Measurements from ENCODE around the gene RPL5. TPM values are rescaled to one million over a fixed set of nuclear protein-coding genes. Genes with fewer than 3 reads are reported as not detected.
A peak's percentile ranks its signal among the peaks of the same experiment; 100 is the strongest.

The RPL5 gene
- total and polyA plus RNA-seq, 9 of the 15 experiments (the other 6 are each of a cell fraction or from before 2014, with no cell fraction given) = 1,467 to 4,252 (median 2,454) TPM

DNA sequence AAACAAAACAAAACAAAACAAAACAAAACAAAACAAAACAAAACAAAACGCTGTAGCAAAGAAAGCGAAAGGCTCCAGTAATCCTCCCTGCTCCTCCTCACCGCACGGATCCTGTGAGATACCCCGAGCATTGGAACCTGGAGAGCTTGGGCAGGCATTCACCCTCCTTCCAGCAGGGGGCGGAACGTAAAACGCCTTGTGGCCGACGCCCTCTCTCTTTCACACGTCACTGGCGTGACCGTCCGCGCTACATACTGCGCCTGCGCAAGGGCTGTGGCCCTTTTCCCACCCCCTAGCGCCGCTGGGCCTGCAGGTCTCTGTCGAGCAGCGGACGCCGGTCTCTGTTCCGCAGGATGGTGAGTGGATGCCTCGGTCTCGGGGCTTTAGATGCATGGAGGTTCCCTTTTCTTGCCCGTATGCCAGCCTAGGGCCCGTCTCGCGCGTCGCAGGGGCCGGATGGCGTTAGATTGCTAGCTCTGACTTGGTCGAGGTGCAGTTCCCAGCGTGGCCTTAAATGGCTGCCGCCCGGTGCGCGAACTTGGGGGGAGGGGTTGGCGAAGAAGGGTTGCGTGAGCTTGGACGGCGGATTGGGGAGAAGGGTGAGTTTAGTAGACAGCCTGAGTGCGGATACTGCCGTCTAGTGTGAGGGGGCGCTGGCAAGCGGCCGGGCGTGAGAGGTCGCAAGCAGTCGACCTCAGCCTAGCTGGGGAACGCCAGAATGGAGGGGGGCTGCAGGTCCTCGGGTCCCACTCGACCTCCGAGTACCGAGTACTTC, at the start of gene RPL5 (continued):
- peak; percentile 98 for TF ChIP-seq TBP (optimal IDR thresholded peaks at IDR 0.05; ENCODE audit: low read depth, low read length)
- TF ChIP-seq LEF1 (IDR thresholded peaks at IDR 0.05) = peak; percentile 73
- TF ChIP-seq ZNF197 (CRISPR knock-in tag; IDR thresholded peaks at IDR 0.05; ENCODE audit: low read depth) = no peak
- TF ChIP-seq, protein P1, sequence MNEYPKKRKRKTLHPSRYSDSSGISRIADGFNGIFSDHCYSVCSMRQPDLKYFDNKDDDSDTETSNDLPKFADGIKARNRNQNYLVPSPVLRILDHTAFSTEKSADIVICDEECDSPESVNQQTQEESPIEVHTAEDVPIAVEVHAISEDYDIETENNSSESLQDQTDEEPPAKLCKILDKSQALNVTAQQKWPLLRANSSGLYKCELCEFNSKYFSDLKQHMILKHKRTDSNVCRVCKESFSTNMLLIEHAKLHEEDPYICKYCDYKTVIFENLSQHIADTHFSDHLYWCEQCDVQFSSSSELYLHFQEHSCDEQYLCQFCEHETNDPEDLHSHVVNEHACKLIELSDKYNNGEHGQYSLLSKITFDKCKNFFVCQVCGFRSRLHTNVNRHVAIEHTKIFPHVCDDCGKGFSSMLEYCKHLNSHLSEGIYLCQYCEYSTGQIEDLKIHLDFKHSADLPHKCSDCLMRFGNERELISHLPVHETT (CRISPR knock-in tag; conservative IDR thresholded peaks at IDR 0.05 in 1 of 2, IDR thresholded peaks at IDR 0.05 in 1 of 2) = 0 out of 4 replicates have a peak, but pooled peaks of 1 of the 2 experiments have one; percentile 47
- TF ChIP-seq, protein P2, sequence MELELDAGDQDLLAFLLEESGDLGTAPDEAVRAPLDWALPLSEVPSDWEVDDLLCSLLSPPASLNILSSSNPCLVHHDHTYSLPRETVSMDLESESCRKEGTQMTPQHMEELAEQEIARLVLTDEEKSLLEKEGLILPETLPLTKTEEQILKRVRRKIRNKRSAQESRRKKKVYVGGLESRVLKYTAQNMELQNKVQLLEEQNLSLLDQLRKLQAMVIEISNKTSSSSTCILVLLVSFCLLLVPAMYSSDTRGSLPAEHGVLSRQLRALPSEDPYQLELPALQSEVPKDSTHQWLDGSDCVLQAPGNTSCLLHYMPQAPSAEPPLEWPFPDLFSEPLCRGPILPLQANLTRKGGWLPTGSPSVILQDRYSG (tag; conservative IDR thresholded peaks at IDR 0.05; ENCODE audit: low read depth) = no peak
- TF ChIP-seq MEF2D (tag; conservative IDR thresholded peaks at IDR 0.05; ENCODE audit: low read depth) = no peak
- no peak for TF ChIP-seq IRF2 (CRISPR knock-in tag; IDR thresholded peaks at IDR 0.05)
- peak; percentile 94 for TF ChIP-seq SRSF1 (IDR thresholded peaks at IDR 0.05; ENCODE audit: low read depth, low read length)
- no peak for TF ChIP-seq ZNF561 (CRISPR knock-in tag; conservative IDR thresholded peaks at IDR 0.05)
- no peak for TF ChIP-seq CHD4 (IDR thresholded peaks at IDR 0.05; ENCODE audit: insufficient read depth, insufficient replicate concordance, low read depth, low read length, poor library complexity, severe bottlenecking)
- peak; percentile 83 for TF ChIP-seq KLF6 (CRISPR knock-in tag; IDR thresholded peaks at IDR 0.05; ENCODE audit: borderline replicate concordance)
- TF ChIP-seq, protein P3, sequence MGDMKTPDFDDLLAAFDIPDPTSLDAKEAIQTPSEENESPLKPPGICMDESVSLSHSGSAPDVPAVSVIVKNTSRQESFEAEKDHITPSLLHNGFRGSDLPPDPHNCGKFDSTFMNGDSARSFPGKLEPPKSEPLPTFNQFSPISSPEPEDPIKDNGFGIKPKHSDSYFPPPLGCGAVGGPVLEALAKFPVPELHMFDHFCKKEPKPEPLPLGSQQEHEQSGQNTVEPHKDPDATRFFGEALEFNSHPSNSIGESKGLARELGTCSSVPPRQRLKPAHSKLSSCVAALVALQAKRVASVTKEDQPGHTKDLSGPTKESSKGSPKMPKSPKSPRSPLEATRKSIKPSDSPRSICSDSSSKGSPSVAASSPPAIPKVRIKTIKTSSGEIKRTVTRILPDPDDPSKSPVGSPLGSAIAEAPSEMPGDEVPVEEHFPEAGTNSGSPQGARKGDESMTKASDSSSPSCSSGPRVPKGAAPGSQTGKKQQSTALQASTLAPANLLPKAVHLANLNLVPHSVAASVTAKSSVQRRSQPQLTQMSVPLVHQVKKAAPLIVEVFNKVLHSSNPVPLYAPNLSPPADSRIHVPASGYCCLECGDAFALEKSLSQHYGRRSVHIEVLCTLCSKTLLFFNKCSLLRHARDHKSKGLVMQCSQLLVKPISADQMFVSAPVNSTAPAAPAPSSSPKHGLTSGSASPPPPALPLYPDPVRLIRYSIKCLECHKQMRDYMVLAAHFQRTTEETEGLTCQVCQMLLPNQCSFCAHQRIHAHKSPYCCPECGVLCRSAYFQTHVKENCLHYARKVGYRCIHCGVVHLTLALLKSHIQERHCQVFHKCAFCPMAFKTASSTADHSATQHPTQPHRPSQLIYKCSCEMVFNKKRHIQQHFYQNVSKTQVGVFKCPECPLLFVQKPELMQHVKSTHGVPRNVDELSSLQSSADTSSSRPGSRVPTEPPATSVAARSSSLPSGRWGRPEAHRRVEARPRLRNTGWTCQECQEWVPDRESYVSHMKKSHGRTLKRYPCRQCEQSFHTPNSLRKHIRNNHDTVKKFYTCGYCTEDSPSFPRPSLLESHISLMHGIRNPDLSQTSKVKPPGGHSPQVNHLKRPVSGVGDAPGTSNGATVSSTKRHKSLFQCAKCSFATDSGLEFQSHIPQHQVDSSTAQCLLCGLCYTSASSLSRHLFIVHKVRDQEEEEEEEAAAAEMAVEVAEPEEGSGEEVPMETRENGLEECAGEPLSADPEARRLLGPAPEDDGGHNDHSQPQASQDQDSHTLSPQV (IDR thresholded peaks at IDR 0.05) = no peak
- TF ChIP-seq, protein P4, sequence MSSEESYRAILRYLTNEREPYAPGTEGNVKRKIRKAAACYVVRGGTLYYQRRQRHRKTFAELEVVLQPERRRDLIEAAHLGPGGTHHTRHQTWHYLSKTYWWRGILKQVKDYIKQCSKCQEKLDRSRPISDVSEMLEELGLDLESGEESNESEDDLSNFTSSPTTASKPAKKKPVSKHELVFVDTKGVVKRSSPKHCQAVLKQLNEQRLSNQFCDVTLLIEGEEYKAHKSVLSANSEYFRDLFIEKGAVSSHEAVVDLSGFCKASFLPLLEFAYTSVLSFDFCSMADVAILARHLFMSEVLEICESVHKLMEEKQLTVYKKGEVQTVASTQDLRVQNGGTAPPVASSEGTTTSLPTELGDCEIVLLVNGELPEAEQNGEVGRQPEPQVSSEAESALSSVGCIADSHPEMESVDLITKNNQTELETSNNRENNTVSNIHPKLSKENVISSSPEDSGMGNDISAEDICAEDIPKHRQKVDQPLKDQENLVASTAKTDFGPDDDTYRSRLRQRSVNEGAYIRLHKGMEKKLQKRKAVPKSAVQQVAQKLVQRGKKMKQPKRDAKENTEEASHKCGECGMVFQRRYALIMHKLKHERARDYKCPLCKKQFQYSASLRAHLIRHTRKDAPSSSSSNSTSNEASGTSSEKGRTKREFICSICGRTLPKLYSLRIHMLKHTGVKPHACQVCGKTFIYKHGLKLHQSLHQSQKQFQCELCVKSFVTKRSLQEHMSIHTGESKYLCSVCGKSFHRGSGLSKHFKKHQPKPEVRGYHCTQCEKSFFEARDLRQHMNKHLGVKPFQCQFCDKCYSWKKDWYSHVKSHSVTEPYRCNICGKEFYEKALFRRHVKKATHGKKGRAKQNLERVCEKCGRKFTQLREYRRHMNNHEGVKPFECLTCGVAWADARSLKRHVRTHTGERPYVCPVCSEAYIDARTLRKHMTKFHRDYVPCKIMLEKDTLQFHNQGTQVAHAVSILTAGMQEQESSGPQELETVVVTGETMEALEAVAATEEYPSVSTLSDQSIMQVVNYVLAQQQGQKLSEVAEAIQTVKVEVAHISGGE (CRISPR knock-in tag; IDR thresholded peaks at IDR 0.05) = no peak
- TF ChIP-seq ZC3H4 (CRISPR knock-in tag; IDR thresholded peaks at IDR 0.05; ENCODE audit: borderline replicate concordance) = no peak
- no peak; the same call in 1 of the 2 replicates for TF ChIP-seq PHB2 (IDR thresholded peaks at IDR 0.05; ENCODE audit: low read depth)
- peak; percentile 78 for TF ChIP-seq ZNF75A (CRISPR knock-in tag; IDR thresholded peaks at IDR 0.05)

All from K562 (cell line).